Stromal cell of bone marrow (primary cell): ENCODE measurements around the gene RAMP1.

Experiments used
- DNase-seq: peaks from one replicate; pipeline ENCODE4 v3.0.0-alpha.2; 2012; ENCODE audit warnings: low read depth

RAMP1 gene

GRCh38 chr2:237895544-237896506, 36.4 kb downstream of the RAMP1 start:
- no peak for DNase-seq

GRCh38 chr2:237896507-237896892, 37.1 kb downstream of the RAMP1 start:
- DNase-seq = no peak

GRCh38 chr2:237896956-237897355, 37.5 kb downstream of the RAMP1 start:
- no peak for DNase-seq

- DNase-seq = no peak
Observed at GRCh38 chr2:237898057-237898414, 38.6 kb downstream of the RAMP1 start.

GRCh38 chr2:237900891-237901831, 41.7 kb downstream of the RAMP1 start:
- DNase-seq = no peak

GRCh38 chr2:237901932-237902850, 42.8 kb downstream of the RAMP1 start:
- no peak for DNase-seq

GRCh38 chr2:237904831-237905599, 45.6 kb downstream of the RAMP1 start:
- peak; percentile 38 for DNase-seq

- no peak for DNase-seq
Observed at GRCh38 chr2:237907144-237907543, 47.7 kb downstream of the RAMP1 start.

GRCh38 chr2:237909075-237909695, 49.8 kb downstream of the RAMP1 start:
- no peak for DNase-seq

- no peak for DNase-seq
Observed at GRCh38 chr2:237909801-237910475, 50.5 kb downstream of the RAMP1 start.

- DNase-seq = no peak
Observed at GRCh38 chr2:237910576-237911362, 51.3 kb downstream of the RAMP1 start.

- DNase-seq = no peak
Observed at GRCh38 chr2:237911363-237912017, 52.1 kb downstream of the RAMP1 start.

- DNase-seq = no peak
Observed at GRCh38 chr2:237912271-237913192, 53.1 kb downstream of the RAMP1 start.

- no peak for DNase-seq
Observed at GRCh38 chr2:237913193-237913917, 53.9 kb downstream of the RAMP1 start.

GRCh38 chr2:237915576-237915975, 56.2 kb downstream of the RAMP1 start:
- DNase-seq = no peak

- DNase-seq = no peak
Observed at GRCh38 chr2:237916296-237916695, 56.9 kb downstream of the RAMP1 start.
